CD14-positive monocyte (primary cell): ENCODE results near the gene VSTM4. TPM values are rescaled to one million over a fixed set of nuclear protein-coding genes. Genes with fewer than 3 reads are reported as not detected.

Source experiments
- DNase-seq, 3 donors: peaks; one replicate each; pipeline ENCODE4 v3.0.0-alpha.2; 2011 to 2022
- H2AFZ ChIP-seq: 2 replicates; pipeline ENCODE4 v1.6.0; 2012; ENCODE audit warnings: mild to moderate bottlenecking, low read depth, low read length, inconsistent platforms; ENCODE audit not compliant: insufficient read depth, poor library complexity, severe bottlenecking
- H3K27ac ChIP-seq, 2 donors: 1 replicate in 1 of 2; 2 replicates in 1 of 2; pipeline ENCODE4 v1.5.1; 2012 to 2013; ENCODE audit warnings: low read length in 2 of 2, control low read depth in 1 of 2, inconsistent platforms in 1 of 2, low read depth in 1 of 2, mild to moderate bottlenecking in 1 of 2
- H3K27me3 ChIP-seq, 2 donors: one replicate each; pipeline versions ENCODE4 v1.6.0 to v1.6.1; 2011 to 2013; ENCODE audit warnings: low read length in 2 of 2; ENCODE audit not compliant: control insufficient read depth in 2 of 2, insufficient read depth in 2 of 2
- H3K36me3 ChIP-seq, 2 donors: replicated peaks in 1 of 2; 1 replicate in 1 of 2; 2 replicates in 1 of 2; pipeline versions ENCODE4 v1.5.1 to v1.6.1; 2012 to 2013; ENCODE audit warnings: low read length in 2 of 2, control low read depth in 1 of 2, inconsistent platforms in 1 of 2, mild to moderate bottlenecking in 1 of 2; ENCODE audit not compliant: insufficient read depth in 2 of 2, control insufficient read depth in 1 of 2
- H3K4me1 ChIP-seq, 2 donors: 1 replicate in 1 of 2; 2 replicates in 1 of 2; pipeline versions ENCODE4 v1.5.1 to v1.6.1; 2012 to 2013; ENCODE audit warnings: low read length in 2 of 2, control low read depth in 1 of 2, inconsistent platforms in 1 of 2, mild to moderate bottlenecking in 1 of 2, moderate library complexity in 1 of 2; ENCODE audit not compliant: insufficient read depth in 2 of 2, control insufficient read depth in 1 of 2
- H3K4me2 ChIP-seq: replicated peaks from 2 replicates; pipeline ENCODE3; 2012; ENCODE audit warnings: low read length, moderate library complexity, mild to moderate bottlenecking; ENCODE audit not compliant: poor library complexity, severe bottlenecking; ENCODE audit errors: extremely low read depth
- H3K4me3 ChIP-seq, 3 experiments: fragments of 200-600 bp in 1 of 3; sonication (generic) in 1 of 3; replicated peaks in 1 of 3; 1 replicate in 2 of 3; 2 replicates in 1 of 3; pipeline ENCODE4 v1.5.1; 2011 to 2013; ENCODE audit warnings: low read length in 3 of 3, mild to moderate bottlenecking in 3 of 3, control low read depth in 2 of 3, low read depth in 2 of 3, inconsistent platforms in 1 of 3, moderate library complexity in 1 of 3
- H3K79me2 ChIP-seq: 2 replicates; pipeline ENCODE4 v1.6.0; 2012; ENCODE audit warnings: mild to moderate bottlenecking, control low read depth, inconsistent platforms, low read length, moderate library complexity; ENCODE audit not compliant: insufficient read depth
- H3K9ac ChIP-seq: 2 replicates; pipeline ENCODE4 v1.6.0; 2017; ENCODE audit warnings: low read length, mild to moderate bottlenecking; ENCODE audit not compliant: insufficient read depth, poor library complexity, severe bottlenecking
- H3K9me3 ChIP-seq, 2 donors: replicated peaks in 1 of 2; 1 replicate in 1 of 2; 2 replicates in 1 of 2; pipeline versions ENCODE4 v1.5.1 to v1.6.1; 2012 to 2013; ENCODE audit warnings: low read length in 2 of 2, control low read depth in 1 of 2; ENCODE audit not compliant: control insufficient read depth in 1 of 2, insufficient read depth in 1 of 2
- H4K20me1 ChIP-seq: 2 replicates; pipeline ENCODE4 v1.6.0; 2012; ENCODE audit warnings: mild to moderate bottlenecking, low read length, control low read depth, moderate library complexity; ENCODE audit not compliant: insufficient read depth
- H3K27ac Mint-ChIP-seq, 7 donors: one replicate each; pipeline ENCODE4 v1.8.0; 2020; ENCODE audit warnings: mild to moderate bottlenecking in 7 of 7, mixed read lengths in 7 of 7, moderate library complexity in 6 of 7, inconsistent platforms in 2 of 7
- H3K27me3 Mint-ChIP-seq, 3 donors: one replicate each; pipeline ENCODE4 v1.8.0; 2021 to 2022; ENCODE audit warnings: low read depth in 3 of 3, mild to moderate bottlenecking in 3 of 3, mixed read lengths in 3 of 3, moderate library complexity in 3 of 3, inconsistent platforms in 1 of 3
- H3K36me3 Mint-ChIP-seq, 2 donors: one replicate each; pipeline ENCODE4 v1.8.0; 2020; ENCODE audit warnings: mixed read lengths in 2 of 2, inconsistent platforms in 1 of 2, mild to moderate bottlenecking in 1 of 2
- H3K4me1 Mint-ChIP-seq: one replicate; pipeline ENCODE4 v1.8.0; 2020; ENCODE audit warnings: mild to moderate bottlenecking, mixed read lengths
- H3K4me3 Mint-ChIP-seq, 2 donors: one replicate each; pipeline ENCODE4 v1.8.0; 2020; ENCODE audit warnings: mild to moderate bottlenecking in 2 of 2, mixed read lengths in 2 of 2, moderate library complexity in 1 of 2
- H3K9me3 Mint-ChIP-seq, 7 donors: one replicate each; pipeline ENCODE4 v1.8.0; 2020 to 2022; ENCODE audit warnings: mixed read lengths in 7 of 7, mild to moderate bottlenecking in 6 of 7, moderate library complexity in 6 of 7, inconsistent platforms in 2 of 7
- WGBS: methylation state at CpG from one replicate; pipeline ENCODE4 v1.1.5; 2013; ENCODE audit warnings: missing lambda C conversion rate; ENCODE audit not compliant: insufficient coverage; 5-methylcytosine and 5-hydroxymethylcytosine counted together
- intact Hi-C, 2 donors: fragments of 100-400 bp; cut with micrococcal nuclease; formaldehyde crosslinking; loops; one replicate each; pipeline versions ENCODE4 v1.15.0 to v1.15.1; 2023
- polyA plus RNA-seq, 3 donors: library from polyadenylated mRNA; depleted of rRNA in 1 of 3; unstranded in 2 of 3; stranded (reverse) in 1 of 3; fragments of 300-500 nt in 2 of 3; fragments of >200 nt in 1 of 3; fragmentation: Illumina TruSeq in 2 of 3; gene quantifications; 1 replicate in 2 of 3; 2 replicates in 1 of 3; pipeline ENCODE4 v1.2.3, GENCODE V29; 2012 to 2021
- TF ChIP-seq, protein P1 (sequence below): fragments of 200-600 bp; IDR thresholded peaks from one replicate; pipeline ENCODE4 v1.8.0; 2022; ENCODE audit warnings: antibody characterized with exemption, mild to moderate bottlenecking

The VSTM4 gene
- polyA plus RNA-seq, 3 donors: not detected

- Histone ChIP-seq H3K79me2 (no peaks in the 10 kb centered on the region), H2AFZ (no peak overlapping the region), H3K27me3 (peaks cover 0 to 2% of the 10 kb centered on the region in 2 donors), H3K9me3 (no peaks in the 10 kb centered on the region), H3K27ac (no peak overlapping the region), H3K4me2 (no peak overlapping the region), H4K20me1 (no peaks in the 10 kb centered on the region), H3K4me3 (no peak overlapping the region), H3K36me3 (no peaks in the 10 kb centered on the region), H3K9ac (no peak overlapping the region), H3K4me1 (no peaks in the 10 kb centered on the region)
- intact Hi-C loops: no loop called here
- DNase-seq: no peak
- no peak overlapping the region for H3K27ac Mint-ChIP-seq
- no peaks in the 10 kb centered on the region for H3K36me3 Mint-ChIP-seq
- peaks cover 5% of the 10 kb centered on the region in 3 donors for H3K27me3 Mint-ChIP-seq
- peaks cover 13% of the 10 kb centered on the region for H3K4me1 Mint-ChIP-seq
- TF ChIP-seq, protein P1, sequence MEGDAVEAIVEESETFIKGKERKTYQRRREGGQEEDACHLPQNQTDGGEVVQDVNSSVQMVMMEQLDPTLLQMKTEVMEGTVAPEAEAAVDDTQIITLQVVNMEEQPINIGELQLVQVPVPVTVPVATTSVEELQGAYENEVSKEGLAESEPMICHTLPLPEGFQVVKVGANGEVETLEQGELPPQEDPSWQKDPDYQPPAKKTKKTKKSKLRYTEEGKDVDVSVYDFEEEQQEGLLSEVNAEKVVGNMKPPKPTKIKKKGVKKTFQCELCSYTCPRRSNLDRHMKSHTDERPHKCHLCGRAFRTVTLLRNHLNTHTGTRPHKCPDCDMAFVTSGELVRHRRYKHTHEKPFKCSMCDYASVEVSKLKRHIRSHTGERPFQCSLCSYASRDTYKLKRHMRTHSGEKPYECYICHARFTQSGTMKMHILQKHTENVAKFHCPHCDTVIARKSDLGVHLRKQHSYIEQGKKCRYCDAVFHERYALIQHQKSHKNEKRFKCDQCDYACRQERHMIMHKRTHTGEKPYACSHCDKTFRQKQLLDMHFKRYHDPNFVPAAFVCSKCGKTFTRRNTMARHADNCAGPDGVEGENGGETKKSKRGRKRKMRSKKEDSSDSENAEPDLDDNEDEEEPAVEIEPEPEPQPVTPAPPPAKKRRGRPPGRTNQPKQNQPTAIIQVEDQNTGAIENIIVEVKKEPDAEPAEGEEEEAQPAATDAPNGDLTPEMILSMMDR: no peak
- H3K4me3 Mint-ChIP-seq: no peak overlapping the region
- peaks cover 0 to 2% (median 0%) of the 10 kb centered on the region in 7 donors for H3K9me3 Mint-ChIP-seq
- WGBS: 73% methylated on average over 1 of the region's 3 CpGs
These were observed 5.6 kb upstream of the VSTM4 start for GRCh38 chr10:49120911-49121310.

DNA sequence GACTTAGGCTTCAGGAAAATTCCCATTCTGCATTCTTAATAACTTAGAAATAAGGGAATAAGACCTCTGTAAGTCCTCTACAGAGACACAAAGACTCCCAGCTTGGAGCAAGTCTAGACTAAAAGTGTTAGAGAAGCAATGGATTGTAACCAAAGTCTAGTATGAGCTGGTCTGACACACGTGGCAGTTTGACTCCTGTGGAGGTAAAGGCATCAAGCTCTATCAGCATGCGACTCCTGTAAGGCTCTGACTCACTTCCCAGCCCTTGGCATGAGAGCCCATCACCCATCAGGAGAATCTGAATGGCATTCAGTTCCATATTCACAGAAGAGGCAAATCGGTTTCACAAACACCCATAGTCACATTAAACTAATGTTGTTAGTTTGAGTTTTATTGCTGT lies 4.4 kb upstream of the VSTM4 start:
- peaks cover 12 to 14% (median 12%) of the 10 kb centered on the region in 3 donors for H3K27me3 Mint-ChIP-seq
- Histone ChIP-seq H3K4me1 (no peaks in the 10 kb centered on the region), H3K79me2 (no peaks in the 10 kb centered on the region), H3K27me3 (peaks cover under 1 to 9% of the 10 kb centered on the region in 2 donors), H3K4me3 (no peak overlapping the region), H3K27ac (no peak overlapping the region), H3K36me3 (no peaks in the 10 kb centered on the region), H3K4me2 (no peak overlapping the region), H3K9ac (no peak overlapping the region), H3K9me3 (no peaks in the 10 kb centered on the region), H2AFZ (no peak overlapping the region), H4K20me1 (no peaks in the 10 kb centered on the region)
- H3K36me3 Mint-ChIP-seq: no peaks in the 10 kb centered on the region
- no peak overlapping the region for H3K27ac Mint-ChIP-seq
- H3K4me1 Mint-ChIP-seq: peaks cover 18% of the 10 kb centered on the region
- 67% methylated on average over 1 of the region's 3 CpGs for WGBS
- peaks cover 0 to 2% (median 0%) of the 10 kb centered on the region in 7 donors for H3K9me3 Mint-ChIP-seq
- no peak for DNase-seq
- TF ChIP-seq, protein P1: no peak
- intact Hi-C loops: no loop called here
- no peak overlapping the region for H3K4me3 Mint-ChIP-seq
